ENCODE data around the gene NKD1. TPM values are rescaled to one million over a fixed set of nuclear protein-coding genes. Genes with fewer than 3 reads are reported as not detected.
A peak's percentile ranks its signal among the peaks of the same experiment; 100 is the strongest.

NKD1 gene
- total RNA-seq, 6 donors from 2014 or later, result 9.9 to 59.7 (median 21.4) TPM

GRCh38 chr16:50559804-50560514 is 11.8 kb downstream of the NKD1 start:
- Histone ChIP-seq H3K9me3 (peaks cover 0 to 3% (median 0%) of the 10 kb centered on the region in 4 donors), H3K36me3 (peaks cover 0 to 8% (median 0%) of the 10 kb centered on the region in 4 donors), H3K27ac (no peak overlapping the region), H3K27me3 (no peaks in the 10 kb centered on the region), H3K4me3 (no peak overlapping the region), H3K4me1 (peaks cover 0 to 5% (median 2%) of the 10 kb centered on the region in 4 donors)
- 89 to 95% methylated on average over 7 to 13 of the region's 13 CpGs for WGBS, 2 donors
- TF ChIP-seq POLR2AphosphoS5 (IDR thresholded peaks at IDR 0.05), result no peak
- no peak for TF ChIP-seq CTCF (IDR thresholded peaks at IDR 0.05)
- no peak for TF ChIP-seq EP300 (IDR thresholded peaks at IDR 0.05)
- no peak for TF ChIP-seq POLR2A (IDR thresholded peaks at IDR 0.05)
- ATAC-seq (ENCODE audit: low FRiP score in 2 of 2), result no peak
- DNase-seq, result peak in 1 of 2 donors; percentile 38

GRCh38 chr16:50560903-50561863 is 13.0 kb downstream of the NKD1 start:
- ATAC-seq (ENCODE audit: low FRiP score in 2 of 2) (no peak), DNase-seq (no peak)
- H3K4me1 ChIP-seq, result peaks cover 0 to 3% (median 0%) of the 10 kb centered on the region in 4 donors
- no peak overlapping the region for H3K4me3 ChIP-seq
- peaks cover 0 to 3% (median 0%) of the 10 kb centered on the region in 4 donors for H3K9me3 ChIP-seq
- no peaks in the 10 kb centered on the region for H3K27me3 ChIP-seq
- peaks cover 0 to 8% (median 0%) of the 10 kb centered on the region in 4 donors for H3K36me3 ChIP-seq
- no peak overlapping the region for H3K27ac ChIP-seq
- TF ChIP-seq POLR2A (IDR thresholded peaks at IDR 0.05), result no peak
- TF ChIP-seq CTCF (IDR thresholded peaks at IDR 0.05), result no peak
- no peak for TF ChIP-seq EP300 (IDR thresholded peaks at IDR 0.05)
- TF ChIP-seq POLR2AphosphoS5 (IDR thresholded peaks at IDR 0.05), result no peak
- 92 to 94% methylated on average over 3 to 4 of the region's 4 CpGs for WGBS, 2 donors

- Histone ChIP-seq H3K27ac (no peak overlapping the region), H3K36me3 (peaks cover 0 to 8% (median 0%) of the 10 kb centered on the region in 4 donors), H3K4me1 (peaks cover 0 to 7% (median 0%) of the 10 kb centered on the region in 4 donors), H3K4me3 (no peak overlapping the region), H3K27me3 (no peaks in the 10 kb centered on the region), H3K9me3 (peaks cover 0 to 3% (median 0%) of the 10 kb centered on the region in 4 donors)
- DNase-seq (no peak), ATAC-seq (ENCODE audit: low FRiP score in 2 of 2) (no peak)
- WGBS, 2 donors, result 89 to 98% methylated on average over 4 to 7 of the region's 7 CpGs
- TF ChIP-seq POLR2A (IDR thresholded peaks at IDR 0.05) (no peak), EP300 (IDR thresholded peaks at IDR 0.05) (no peak), POLR2AphosphoS5 (IDR thresholded peaks at IDR 0.05) (no peak), CTCF (IDR thresholded peaks at IDR 0.05) (no peak)
Measured at GRCh38 chr16:50562657-50563056, 14.5 kb downstream of the NKD1 start.

- ATAC-seq (ENCODE audit: low FRiP score in 2 of 2), result no peak
- Histone ChIP-seq H3K36me3 (peaks cover 0 to 8% (median 0%) of the 10 kb centered on the region in 4 donors), H3K9me3 (peaks cover 0 to 3% (median 0%) of the 10 kb centered on the region in 4 donors), H3K4me3 (no peak overlapping the region), H3K27me3 (no peaks in the 10 kb centered on the region), H3K27ac (no peak overlapping the region), H3K4me1 (peaks cover 0 to 4% (median 0%) of the 10 kb centered on the region in 4 donors)
- no peak for DNase-seq
- 74 to 76% methylated on average over 6 of the region's 6 CpGs for WGBS, 2 donors
- TF ChIP-seq POLR2AphosphoS5 (IDR thresholded peaks at IDR 0.05) (no peak), EP300 (IDR thresholded peaks at IDR 0.05) (no peak), CTCF (IDR thresholded peaks at IDR 0.05) (no peak), POLR2A (IDR thresholded peaks at IDR 0.05) (no peak)
Measured at GRCh38 chr16:50563989-50564388, 15.8 kb downstream of the NKD1 start.
